CD4-positive, alpha-beta T cell treated with Interleukin-15 for 4 hours (primary cell): ENCODE measurements around the gene BHLHE23.
"Not testable (repeated sequence)": the region's sequence is repeated elsewhere in the genome, so short reads cannot be mapped to it uniquely, and the experiment has no call there.

Source experiments
- DNase-seq: peaks from one replicate; pipeline ENCODE4 v3.0.0-alpha.2; 2020; ENCODE audit warnings: low spot score

Gene BHLHE23

DNA sequence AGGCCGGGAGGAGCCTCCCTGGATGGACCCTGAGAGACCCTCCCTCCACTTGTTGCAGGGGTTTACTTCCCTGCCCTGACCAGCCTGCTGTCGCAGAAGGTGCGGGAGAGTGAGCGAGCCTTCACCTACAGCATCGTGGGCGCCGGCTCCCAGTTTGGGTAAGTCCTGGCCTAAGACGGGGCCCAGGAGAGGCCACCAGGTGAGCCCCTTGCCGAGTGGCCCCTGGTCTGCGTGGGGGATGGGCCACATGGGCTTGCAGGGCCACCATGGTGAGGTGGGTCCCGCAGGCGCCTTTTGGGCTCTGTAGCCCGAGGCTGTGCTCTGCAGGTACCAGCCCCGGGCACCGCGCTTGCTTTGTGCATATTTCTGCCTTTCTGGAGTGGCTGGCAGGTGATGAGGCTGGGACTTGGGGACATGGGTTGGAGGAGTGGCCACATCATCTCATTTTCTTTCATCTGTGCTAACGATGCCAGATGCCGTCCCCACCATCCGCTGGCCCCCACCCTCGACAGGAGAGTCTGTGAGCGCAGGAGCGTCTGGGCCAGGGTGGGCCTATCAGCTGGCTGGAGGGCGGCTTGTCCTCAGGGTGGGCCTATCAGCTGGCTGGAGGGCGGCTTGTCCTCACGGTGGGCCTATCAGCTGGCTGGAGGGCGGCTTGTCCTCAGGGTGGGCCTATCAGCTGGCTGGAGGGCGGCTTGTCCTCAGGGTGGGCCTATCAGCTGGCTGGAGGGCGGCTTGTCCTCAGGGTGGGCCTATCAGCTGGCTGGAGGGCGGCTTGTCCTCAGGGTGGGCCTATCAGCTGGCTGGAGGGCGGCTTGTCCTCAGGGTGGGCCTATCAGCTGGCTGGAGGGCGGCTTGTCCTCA lies 46.1 kb downstream of the BHLHE23 start:
- not testable (repeated sequence) for DNase-seq

- no peak for DNase-seq
Observed at GRCh38 chr20:62959998-62960436, 46.7 kb downstream of the BHLHE23 start.

DNA sequence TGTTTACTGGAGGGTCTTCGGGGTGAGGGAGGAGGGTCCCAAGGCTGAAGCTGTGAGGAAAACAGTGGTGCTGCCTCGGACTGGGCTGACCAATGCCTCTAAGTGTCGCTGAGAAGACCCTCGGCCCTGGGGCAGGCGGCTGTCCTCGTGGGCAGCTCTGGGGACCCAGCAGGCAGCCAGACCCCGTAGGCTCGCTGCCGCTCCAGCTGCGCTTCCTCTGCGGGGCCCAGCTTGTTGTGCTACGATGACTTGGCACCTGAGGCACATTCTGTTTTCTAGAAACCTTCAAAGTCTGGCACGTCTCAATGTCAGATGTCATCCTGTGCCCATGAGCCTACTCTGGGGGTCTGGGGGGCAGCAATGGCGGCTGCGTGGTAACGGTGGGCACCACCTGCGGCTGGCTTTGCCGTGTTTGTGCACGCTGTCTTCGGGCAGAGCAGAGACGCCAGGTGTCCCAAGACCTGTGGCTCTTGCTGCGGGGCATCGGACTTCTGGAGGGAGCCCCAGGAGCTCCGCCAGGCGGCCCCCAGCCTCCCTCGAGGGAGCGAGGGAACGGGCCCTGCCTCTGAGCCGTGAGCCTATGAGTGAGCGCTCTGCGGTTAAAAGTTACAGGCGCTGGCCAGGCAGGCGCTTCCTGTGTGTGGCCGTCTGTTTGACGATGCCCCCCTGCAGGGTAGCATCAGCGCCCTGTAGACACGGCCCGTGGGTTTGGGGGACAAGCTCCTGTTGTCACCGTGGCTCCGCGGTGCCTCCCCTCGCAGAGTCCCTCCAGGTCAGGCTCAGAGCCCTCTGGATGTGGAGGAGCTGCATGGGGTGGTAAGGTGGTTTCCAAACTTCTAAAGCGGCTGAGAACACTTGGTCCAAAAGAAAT lies 47.4 kb downstream of the BHLHE23 start:
- DNase-seq = no peak

DNA sequence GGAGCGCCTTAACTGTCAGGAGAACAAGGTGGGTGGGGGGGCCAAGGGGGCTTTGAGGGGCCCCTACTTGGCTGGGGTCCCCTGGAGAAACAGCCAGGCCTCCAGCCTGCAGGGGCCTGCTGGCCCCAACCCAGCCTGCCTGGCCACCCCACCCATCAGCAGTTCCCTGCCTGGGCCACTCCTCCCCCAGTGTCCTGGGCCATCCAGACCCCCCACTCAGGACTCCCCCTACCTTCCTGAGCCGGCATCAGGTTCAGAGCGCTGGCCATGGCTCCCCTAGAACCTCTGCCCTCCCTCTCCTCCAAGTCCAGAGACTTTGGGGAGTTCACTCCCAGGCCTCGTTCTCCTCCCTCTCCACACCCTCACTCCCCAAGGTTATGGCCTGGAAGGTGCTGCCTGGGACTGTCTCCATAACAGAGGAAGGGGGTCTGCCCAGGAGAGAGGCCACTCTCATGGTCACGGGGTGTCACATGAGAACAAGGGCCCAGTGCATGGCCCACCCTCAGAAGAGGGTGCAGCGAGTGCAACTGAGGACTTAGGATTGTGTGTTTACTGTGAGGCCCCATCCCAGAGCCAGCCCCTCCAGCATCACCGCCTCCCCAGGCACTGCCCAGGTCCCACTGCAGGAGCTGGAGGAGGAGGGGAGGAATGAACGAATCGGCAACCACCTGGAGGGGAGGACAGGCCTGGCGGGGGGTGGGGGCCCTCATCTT lies 48.2 kb downstream of the BHLHE23 start:
- DNase-seq = no peak

DNA sequence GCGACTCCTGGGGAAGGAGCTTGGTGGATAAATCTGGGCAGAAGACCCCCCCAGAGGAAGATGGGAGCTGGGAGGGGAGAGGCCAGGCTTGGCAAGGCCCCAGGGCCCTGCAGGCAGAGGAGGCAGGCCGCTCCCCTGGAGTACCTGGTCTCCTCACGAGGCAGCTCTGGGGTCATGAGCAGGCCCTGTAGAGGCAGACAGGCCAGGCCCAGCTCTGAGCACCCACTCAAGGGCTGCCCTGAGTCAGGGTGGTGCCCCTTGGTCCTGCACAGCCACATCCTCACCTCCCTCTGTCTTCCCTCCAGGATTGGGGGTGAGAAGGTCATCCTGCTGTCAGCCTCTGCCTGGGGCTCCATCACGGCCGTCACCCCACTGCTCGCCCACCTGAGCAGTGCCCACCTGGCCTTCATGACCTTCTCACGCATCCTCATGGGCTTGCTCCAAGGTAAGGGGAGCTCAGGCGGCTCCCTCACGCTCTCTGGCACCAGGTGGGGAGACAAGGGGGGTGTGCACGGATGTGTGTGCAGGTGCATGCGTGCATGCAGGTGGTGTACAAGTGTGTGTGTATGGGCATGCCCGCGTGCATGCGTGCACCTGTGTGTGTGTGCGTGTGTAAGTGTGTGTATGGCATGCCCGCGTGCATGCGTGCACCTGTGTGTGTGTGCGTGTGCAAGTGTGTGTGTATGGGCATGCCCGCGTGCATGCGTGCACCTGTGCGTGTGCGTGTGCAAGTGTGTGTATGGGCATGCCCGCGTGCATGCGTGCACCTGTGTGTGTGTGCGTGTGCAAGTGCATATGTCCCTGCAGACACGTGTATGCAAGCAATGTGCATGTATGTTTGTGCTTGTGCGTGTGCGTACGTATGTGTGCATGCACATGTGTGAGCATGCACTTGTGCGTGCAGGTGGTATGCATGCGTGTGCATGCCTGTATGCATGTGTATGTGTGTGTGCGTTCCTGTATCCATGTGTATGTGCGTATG lies 49.3 kb downstream of the BHLHE23 start:
- no peak for DNase-seq

DNA sequence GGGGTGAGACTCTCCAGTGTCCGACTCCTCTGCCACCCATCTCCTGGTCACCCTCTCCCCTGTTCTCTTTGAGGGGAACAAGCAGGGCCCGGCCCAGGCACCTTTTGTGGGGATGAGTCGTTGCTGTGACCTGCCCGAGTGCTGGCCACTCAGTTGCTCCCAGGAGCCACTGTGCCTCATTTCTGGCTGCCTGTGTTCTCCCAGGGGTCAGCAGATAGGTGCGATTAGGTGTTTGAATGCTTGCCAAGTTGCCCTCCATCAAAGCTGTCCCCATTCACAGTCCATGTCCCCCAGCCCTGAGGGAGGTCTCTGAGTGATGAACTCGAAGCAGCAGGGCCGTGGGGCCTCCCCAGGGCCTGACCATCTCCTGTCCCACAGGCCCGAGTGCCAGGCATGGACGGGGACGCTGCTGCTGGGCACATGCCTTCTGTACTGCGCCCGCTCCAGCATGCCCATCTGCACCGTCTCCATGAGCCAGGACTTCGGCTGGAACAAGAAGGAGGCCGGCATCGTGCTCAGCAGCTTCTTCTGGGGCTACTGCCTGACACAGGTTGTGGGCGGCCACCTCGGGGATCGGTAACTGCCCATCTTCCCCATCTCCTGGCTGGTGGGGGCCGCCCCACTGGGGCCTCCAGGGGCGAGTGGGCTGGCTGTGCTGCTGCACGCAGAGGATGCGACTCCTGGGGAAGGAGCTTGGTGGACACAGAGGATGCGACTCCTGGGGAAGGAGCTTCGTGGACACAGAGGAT lies 50.2 kb downstream of the BHLHE23 start:
- no peak for DNase-seq
